GM18870 (cell line): ENCODE measurements around the gene VASN.
"Not testable (repeated sequence)": the region's sequence is repeated elsewhere in the genome, so short reads cannot be mapped to it uniquely, and the experiment has no call there.

Experiments used
- ATAC-seq: cut with Tn5 transposase; IDR thresholded peaks from one replicate; pipeline ENCODE4 v1.9.1; 2021; ENCODE audit warnings: moderate library complexity; ENCODE audit not compliant: unreplicated experiment

Gene VASN

GRCh38 chr16:4336701-4337539, 34.7 kb upstream of the VASN start:
- no peak for ATAC-seq

GRCh38 chr16:4337540-4338088, 34.0 kb upstream of the VASN start:
- ATAC-seq, result no peak

GRCh38 chr16:4338125-4338582, 33.5 kb upstream of the VASN start:
- ATAC-seq, result no peak

- no peak for ATAC-seq
Measured at GRCh38 chr16:4338712-4339299, 32.8 kb upstream of the VASN start.

GRCh38 chr16:4339455-4339854, 32.2 kb upstream of the VASN start:
- no peak for ATAC-seq

- ATAC-seq, result no peak
Measured at GRCh38 chr16:4339909-4340308, 31.7 kb upstream of the VASN start.

GRCh38 chr16:4340443-4340842, 31.2 kb upstream of the VASN start:
- no peak for ATAC-seq

- ATAC-seq, result no peak
Measured at GRCh38 chr16:4341250-4341649, 30.4 kb upstream of the VASN start.

- no peak for ATAC-seq
Measured at GRCh38 chr16:4342866-4343744, 28.5 kb upstream of the VASN start.

GRCh38 chr16:4344300-4344982, 27.2 kb upstream of the VASN start:
- not testable (repeated sequence) for ATAC-seq

- ATAC-seq, result no peak
Measured at GRCh38 chr16:4344983-4345835, 26.4 kb upstream of the VASN start.

GRCh38 chr16:4345836-4346781, 25.5 kb upstream of the VASN start:
- no peak for ATAC-seq

- no peak for ATAC-seq
Measured at GRCh38 chr16:4347010-4347409, 24.6 kb upstream of the VASN start.

GRCh38 chr16:4347765-4348509, 23.7 kb upstream of the VASN start:
- no peak for ATAC-seq

- no peak for ATAC-seq
Measured at GRCh38 chr16:4349332-4349731, 22.3 kb upstream of the VASN start.

GRCh38 chr16:4350365-4350786, 21.3 kb upstream of the VASN start:
- ATAC-seq, result peak; percentile 8

- peak; percentile 79 for ATAC-seq
Measured at GRCh38 chr16:4350787-4351659, 20.6 kb upstream of the VASN start, which contains the start of gene PAM16. Gene PAM16, minus strand, starts transcription at chr16:4351321. Its CDS starts 87 bp downstream, at chr16:4351234.
